K562 (cell line): ENCODE data around the gene SLPI.

Experiments
- CTCF ChIP-seq, 3 experiments: IDR thresholded peaks in 2 of 3; conservative IDR thresholded peaks in 1 of 3; 2 replicates each; pipeline ENCODE4 v1.5.1; 2011 to 2012; ENCODE audit warnings: low read length in 3 of 3, mild to moderate bottlenecking in 3 of 3, control low read depth in 2 of 3, improper control_type of control experiment in 1 of 3, inconsistent platforms in 1 of 3, low read depth in 1 of 3, mixed read lengths in 1 of 3, moderate library complexity in 1 of 3; ENCODE audit not compliant: insufficient read depth in 2 of 3
- DNMT1 ChIP-seq: fragments of 450-650 bp; IDR thresholded peaks from 2 replicates; pipeline ENCODE4 v1.6.1; 2016; ENCODE audit warnings: antibody characterized with exemption, mild to moderate bottlenecking
- HCFC1 ChIP-seq: IDR thresholded peaks from 2 replicates; pipeline ENCODE4 v1.6.1; 2012; ENCODE audit warnings: low read depth, low read length, improper control_type of control experiment
- MYC ChIP-seq, 2 experiments: fragments of 250-450 bp in 1 of 2; sonication (Bioruptor Pico) in 1 of 2; IDR thresholded peaks; 2 replicates each; pipeline versions ENCODE4 v1.5.1 to v1.6.1; 2012 to 2021; ENCODE audit warnings: low read depth in 2 of 2, borderline replicate concordance in 1 of 2, improper control_type of control experiment in 1 of 2, low read length in 1 of 2, mild to moderate bottlenecking in 1 of 2, moderate library complexity in 1 of 2
- PURB ChIP-seq: sonication (generic); formaldehyde crosslinking; IDR thresholded peaks from 2 replicates; pipeline ENCODE4 v1.9.0; 2021; ENCODE audit warnings: low read depth, mild to moderate bottlenecking, missing genetic modification reagents
- RBBP5 ChIP-seq: fragments of 200-600 bp; sonication (generic); IDR thresholded peaks from 2 replicates; pipeline ENCODE4 v1.6.1; 2012; ENCODE audit warnings: borderline replicate concordance, mild to moderate bottlenecking, low read length, control low read depth, inconsistent platforms; ENCODE audit not compliant: insufficient read depth, poor library complexity, severe bottlenecking

GRCh38 chr20:45300961-45301360, 46.6 kb upstream of the SLPI start:
- TF ChIP-seq CTCF (IDR thresholded peaks at IDR 0.05 in 2 of 3, conservative IDR thresholded peaks at IDR 0.05 in 1 of 3; ENCODE audit: insufficient read depth in 2 of 3, low read depth in 1 of 3, low read length in 3 of 3), result peak; percentile 66 to 72 (median 70)
- TF ChIP-seq RBBP5, result no peak
- TF ChIP-seq MYC (IDR thresholded peaks at IDR 0.05; ENCODE audit: low read depth, low read length), result no peak
- TF ChIP-seq MYC (CRISPR knock-in tag; IDR thresholded peaks at IDR 0.05; ENCODE audit: borderline replicate concordance, low read depth), result no peak
- TF ChIP-seq DNMT1, result no peak
- TF ChIP-seq PURB (CRISPR knock-in tag), result no peak
- no peak for TF ChIP-seq HCFC1
